ENCODE measurements around the gene GRAPL.
"Not testable (repeated sequence)": the region's sequence is repeated elsewhere in the genome, so short reads cannot be mapped to it uniquely, and the experiment has no call there.

GRAPL gene

DNA sequence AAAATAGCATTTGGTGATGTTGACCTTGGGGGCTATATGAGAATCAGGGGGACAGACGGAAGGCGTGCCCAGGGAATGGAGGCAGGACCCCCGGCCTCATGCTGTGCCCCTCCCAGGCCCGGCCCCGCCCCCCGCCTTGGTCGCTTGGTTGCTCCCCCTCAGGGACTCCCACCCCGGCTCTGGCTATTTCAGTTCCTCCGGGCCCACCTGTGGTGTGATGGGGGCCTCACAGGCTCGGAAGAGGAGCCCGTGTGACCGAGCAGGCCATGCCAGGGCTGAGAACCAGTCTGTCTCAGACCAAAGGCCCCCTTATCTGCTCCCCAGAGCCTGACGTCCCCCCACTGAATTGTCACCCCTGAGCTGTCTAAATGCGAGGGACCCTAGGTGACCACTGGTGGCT, 4.4 kb downstream of the GRAPL start:
- DNase-seq (ENCODE audit: low read depth); H3K4me3 ChIP-seq (ENCODE audit: low read depth, low read length): not testable (repeated sequence)

DNA sequence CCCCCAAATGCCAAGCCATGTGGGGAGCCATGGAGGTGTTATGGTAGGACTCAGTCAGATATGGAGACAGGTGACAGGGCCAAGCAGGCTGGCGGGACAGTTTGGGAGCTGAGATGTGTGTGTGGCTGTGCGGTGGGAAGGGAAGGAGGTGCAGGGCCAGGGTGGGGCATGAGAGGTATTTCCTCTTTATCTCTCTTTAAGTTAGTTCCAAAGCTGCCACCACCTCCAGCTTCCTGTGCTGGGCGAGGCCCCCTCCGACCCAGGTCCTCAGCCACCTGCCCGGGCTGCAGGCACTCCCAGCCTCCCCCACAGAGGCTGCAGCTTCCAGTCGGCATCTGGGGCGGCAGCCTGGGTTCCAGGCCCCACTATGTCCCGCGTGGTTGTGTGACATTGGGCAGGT, 6.4 kb downstream of the GRAPL start:
- H3K4me3 ChIP-seq (ENCODE audit: low read depth, low read length); DNase-seq (ENCODE audit: low read depth): not testable (repeated sequence)

DNA sequence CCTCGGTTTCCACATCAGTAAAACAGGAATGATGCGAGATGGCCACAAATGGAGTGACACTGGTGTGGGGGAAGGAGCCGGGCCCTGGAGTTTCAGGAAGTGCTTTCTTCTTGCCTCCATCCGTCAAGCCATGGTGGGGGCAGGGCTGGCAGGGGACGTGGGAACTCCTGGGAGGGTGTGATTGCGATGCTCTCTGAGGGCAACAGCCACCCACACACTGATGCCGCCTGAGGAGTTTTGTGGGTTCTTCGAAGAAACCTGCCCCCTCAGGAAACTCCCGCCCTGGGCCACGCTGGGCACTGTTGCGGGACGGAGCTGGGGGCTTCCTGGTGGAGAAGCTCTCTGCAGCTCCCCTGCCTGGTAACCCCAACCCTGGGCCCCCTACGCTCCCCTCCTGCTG, 8.0 kb downstream of the GRAPL start:
- H3K4me3 ChIP-seq (ENCODE audit: low read depth, low read length); DNase-seq (ENCODE audit: low read depth): not testable (repeated sequence)

DNA sequence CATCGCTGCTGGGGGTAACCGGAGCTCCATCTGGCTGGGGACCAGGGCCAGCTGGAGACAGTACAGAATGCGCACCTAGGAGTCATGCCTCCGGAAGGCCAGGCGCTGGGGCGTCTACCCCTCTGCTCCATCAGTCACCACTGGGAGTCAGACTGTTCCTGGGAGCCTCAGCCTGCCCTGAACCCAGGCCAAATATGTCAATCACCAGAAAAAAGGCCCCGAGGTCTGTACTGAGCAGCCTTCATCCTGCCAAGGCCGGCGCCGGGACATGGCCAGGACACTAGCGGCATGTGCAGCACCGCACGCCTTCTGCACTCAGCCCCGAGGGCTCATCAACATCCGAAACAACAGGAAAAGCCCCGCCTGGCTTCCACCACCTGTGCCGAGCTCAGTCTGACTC, 8.7 kb downstream of the GRAPL start:
- H3K4me3 ChIP-seq (ENCODE audit: low read depth, low read length): not testable (repeated sequence)

DNA sequence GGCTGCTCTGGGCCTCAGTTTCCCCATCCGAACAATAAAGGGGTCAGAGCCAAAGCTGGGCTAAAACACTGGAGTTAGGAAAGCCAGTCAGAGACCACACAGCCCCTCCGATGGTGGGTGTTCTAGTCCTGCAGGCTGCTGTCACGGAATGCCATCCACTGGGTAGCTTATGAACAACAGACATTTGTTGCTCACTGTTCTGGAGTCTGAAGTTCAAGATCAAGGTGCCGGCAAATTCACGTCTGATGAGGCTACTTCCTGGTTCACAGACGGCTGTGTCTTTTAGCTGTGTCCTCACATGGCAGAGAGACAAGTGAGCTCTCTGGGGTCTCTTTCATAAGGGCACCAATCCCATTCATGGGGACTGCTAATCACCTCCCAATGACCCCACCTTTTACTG, 9.2 kb downstream of the GRAPL start:
- DNase-seq (ENCODE audit: low read depth): not testable (repeated sequence)

More for the DNA sequence above, 8.7 kb downstream of the GRAPL start:
- not testable (repeated sequence) for DNase-seq (ENCODE audit: low read depth)

DNA sequence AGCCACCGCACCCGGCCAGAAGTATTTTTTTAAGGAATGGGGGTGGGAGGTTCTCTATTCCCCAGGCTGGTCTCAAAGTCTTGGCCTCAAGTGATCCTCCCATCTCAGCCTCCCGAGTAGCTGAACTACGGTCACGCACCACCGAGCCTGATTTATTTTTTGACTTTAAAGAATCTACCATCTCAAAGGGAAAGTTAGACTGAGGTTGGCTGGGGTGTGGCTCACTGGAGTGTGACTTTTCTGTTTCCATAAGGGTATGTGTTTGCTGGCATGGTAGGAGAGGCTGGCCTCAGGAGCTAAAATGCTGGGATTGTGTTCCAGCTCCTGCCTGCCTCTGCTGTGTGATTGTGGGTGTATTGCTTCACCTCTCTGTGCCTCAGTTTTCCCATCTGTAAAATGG, 10.6 kb downstream of the GRAPL start:
- not testable (repeated sequence) for DNase-seq (ENCODE audit: low read depth); H3K4me3 ChIP-seq (ENCODE audit: low read depth, low read length)

More for the DNA sequence above, 9.2 kb downstream of the GRAPL start:
- not testable (repeated sequence) for H3K4me3 ChIP-seq (ENCODE audit: low read depth, low read length)

DNA sequence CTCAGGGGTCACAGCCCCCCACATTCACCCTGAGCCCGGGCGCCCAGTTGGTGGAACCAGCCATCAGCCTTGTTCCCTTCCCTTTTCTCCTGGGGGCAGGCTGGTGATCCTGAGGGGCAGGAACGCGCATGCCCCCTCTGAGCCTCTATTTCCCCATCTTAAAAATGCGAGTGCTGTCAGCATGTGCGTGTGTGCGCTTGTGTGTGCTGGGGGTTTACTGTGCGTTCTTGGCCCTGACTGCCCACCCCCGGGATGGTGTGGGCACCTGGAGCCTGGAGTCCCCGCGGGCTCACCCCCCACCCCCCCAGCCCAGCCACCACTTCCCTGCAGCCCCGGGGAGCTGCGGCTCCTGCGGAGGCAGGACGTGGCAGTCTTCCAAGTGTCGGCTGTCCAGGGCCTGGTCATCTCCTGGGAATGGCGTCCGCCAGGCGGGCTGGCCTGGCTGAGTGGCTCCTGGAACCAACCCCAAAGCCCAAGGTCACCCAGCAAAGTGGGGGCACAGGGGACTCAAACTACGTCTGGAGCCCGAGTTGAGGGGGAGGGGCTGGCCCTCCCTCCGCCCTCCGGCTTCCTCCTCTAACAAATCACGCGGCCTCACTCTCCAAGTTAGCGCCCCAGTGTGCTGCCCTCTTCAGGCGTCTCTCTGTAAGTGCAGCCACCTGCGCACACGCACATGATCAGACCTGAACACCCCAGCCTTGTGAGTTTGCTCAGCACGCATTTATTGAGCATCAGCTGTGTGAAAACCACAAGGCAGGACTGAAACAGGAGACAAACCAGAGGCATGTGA, 14.2 kb downstream of the GRAPL start:
- not testable (repeated sequence) for DNase-seq (ENCODE audit: low read depth); H3K4me3 ChIP-seq (ENCODE audit: low read depth, low read length)

DNA sequence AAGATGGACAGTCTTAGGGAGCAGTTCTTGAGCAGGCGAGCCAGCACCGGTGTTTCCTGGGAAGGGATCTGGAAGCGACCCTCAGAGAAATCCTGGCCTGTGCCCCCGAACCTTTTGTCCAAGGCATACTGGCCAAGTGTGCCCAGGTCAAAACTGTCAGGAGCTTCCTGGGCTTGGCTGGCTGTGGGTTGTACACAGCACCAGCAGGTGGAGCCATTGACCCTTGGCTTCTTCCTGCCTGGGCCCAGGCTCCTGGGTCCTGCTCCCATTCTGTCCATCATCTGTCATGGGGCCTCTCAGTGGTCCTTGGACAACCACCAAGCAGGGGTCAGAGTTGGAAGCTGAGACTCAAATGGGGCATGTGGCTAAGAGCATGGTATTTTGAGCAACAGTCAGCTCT, 15.0 kb downstream of the GRAPL start:
- DNase-seq (ENCODE audit: low read depth); H3K4me3 ChIP-seq (ENCODE audit: low read depth, low read length): not testable (repeated sequence)

DNA sequence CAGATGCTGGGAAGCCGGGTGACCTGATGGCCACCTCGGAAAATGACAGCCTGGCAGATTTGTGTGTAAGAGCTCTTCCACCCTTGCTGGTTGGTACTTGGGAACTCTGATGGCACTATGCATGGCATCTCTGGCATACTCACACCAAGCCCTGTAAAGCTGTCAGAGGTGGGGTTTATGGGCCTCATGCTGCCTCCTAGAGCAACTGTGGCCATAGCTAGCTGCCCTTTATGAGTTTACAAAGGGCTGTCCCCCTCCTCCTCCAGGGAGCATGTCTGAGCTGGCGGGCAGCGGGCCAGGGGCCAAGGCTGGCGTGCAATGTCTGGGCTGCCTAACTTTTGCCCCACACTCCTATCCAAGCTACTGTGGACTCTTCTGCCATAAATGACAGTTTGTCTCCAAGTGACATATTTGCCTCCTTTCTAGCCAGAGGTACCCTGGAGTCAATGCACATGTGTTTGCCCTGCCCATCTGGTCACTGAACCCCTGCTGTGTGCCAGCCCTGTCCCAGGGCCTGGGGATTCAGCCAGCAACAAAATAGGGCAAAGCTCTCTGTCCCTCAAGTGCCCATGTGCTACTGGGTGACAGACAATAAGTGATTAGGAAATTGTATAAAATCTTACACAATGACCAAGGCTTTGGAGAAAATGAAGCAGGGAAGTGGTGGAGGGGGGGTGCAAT, 15.8 kb downstream of the GRAPL start:
- not testable (repeated sequence) for DNase-seq (ENCODE audit: low read depth); H3K4me3 ChIP-seq (ENCODE audit: low read depth, low read length)

DNA sequence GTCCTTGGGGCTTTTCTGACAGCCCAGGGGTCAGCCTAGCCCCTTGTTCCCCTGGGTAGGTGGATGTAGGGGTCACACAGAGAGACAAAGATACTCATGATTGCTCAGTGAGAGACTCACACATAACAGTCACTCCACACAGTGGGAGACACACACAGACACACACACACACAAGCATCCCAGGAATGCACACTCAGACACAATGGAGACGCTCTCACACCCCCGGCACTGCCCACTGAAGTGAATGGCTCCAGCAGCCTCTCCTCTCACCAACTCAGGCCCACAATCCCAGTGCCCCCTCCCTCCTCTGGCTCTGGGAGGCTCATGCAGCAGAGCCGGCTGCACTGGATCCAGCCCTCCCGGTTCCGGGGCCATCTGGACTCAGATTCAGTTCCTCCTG, 17.0 kb downstream of the GRAPL start:
- DNase-seq (ENCODE audit: low read depth); H3K4me3 ChIP-seq (ENCODE audit: low read depth, low read length): not testable (repeated sequence)

DNA sequence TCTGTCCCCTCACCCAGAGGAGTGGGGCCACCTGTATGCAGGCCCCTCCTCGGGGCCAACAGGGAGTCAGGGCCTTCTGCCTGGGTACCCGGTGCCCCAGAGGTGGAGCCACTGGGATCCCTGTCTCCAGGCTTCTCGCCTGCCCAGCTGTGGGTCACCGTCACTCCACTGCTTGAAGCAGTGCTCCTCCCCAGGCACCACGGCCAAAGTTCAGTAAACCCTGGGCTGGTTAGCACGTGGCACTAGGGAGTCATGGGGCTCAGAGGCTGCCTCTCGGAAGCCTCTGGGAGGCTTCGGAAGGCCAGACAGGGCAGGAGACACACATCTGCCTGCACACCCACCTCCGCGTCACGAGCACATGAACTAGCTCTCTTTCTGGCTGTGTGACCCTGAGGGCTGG, 18.1 kb downstream of the GRAPL start:
- H3K4me3 ChIP-seq (ENCODE audit: low read depth, low read length); DNase-seq (ENCODE audit: low read depth): not testable (repeated sequence)

DNA sequence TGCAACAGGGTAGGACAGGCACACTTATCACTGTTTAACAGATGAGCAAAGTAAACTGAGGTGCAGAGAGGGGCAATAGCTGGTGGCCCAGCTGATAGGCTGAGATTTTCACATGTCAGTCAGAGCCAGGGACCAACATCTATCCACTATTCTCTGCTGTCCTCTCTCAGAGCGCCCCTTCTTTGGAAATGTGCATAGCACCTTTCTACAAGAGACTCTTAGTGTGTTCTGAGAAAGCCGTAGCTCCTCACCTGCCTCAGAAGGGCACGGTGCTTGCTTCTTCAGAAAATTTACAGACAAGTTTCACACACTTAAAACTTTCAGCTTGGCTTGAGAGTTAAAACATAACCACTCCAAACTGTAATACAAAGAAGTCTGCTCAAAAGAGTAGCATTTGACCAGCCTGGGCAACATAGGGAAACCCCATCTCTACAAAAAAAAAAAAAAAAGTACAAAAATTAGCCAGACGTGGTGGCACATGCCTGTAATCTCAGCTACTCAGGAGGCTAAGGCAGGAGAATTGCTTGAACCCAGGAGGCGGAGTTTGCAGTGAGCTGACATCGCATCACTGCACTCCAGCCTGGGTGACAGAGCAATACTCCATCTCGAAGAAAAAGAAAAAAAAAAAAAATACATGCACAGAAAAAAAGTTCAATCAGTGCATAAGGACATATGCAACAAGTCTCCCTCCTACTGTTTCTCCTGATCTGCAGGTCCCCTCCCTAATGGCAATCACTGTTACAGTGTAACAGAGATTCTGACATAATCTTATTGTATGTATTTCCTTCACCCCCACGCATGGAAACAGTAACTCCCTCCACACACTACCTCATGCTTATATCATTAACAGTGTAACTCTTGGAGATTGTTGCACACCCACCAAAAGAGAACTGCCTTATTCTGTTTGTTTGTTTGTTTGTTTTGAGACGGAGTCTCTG, 23.6 kb downstream of the GRAPL start:
- not testable (repeated sequence) for H3K4me3 ChIP-seq (ENCODE audit: low read depth, low read length); DNase-seq (ENCODE audit: low read depth)

DNA sequence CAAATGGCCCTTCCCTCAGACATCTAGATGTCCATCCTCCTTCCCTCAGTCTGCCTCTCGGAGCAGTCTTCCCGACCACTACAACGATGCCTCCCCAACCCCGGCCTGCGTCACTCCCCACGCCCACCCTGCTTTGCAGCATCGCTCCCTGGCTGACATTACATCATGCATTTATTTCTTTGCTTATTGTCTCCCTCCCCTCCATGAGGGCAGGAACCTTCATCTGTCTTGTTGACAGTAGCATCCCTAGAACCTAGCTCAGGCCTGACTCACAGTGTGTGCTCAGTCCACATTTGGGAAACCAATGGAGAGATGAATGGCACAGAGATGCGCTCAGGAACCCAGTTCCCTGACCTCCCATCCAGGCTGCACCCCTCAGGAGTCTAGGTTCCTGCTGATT, 30.2 kb downstream of the GRAPL start:
- not testable (repeated sequence) for DNase-seq (ENCODE audit: low read depth); H3K4me3 ChIP-seq (ENCODE audit: low read depth, low read length)

DNA sequence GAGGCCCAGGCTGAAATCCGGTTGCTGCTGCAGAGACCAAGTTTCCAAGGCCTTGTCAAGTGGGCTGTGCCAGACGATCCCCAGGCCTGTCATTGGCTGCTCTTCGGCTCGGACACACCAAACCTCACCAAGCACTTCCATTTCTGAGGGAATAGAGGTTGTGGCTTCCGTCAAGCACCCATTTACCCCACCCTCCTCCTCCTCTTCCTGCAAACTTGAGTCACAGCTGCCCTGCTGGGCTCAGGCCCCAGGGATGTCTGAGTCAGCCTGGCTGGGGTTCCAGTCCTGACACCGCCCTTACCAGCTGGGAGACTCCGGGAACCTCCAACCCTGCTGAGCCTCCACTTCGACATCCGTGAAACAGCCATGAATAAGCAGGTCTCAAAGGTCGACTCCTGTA, 31.1 kb downstream of the GRAPL start:
- DNase-seq (ENCODE audit: low read depth); H3K4me3 ChIP-seq (ENCODE audit: low read depth, low read length): not testable (repeated sequence)

DNA sequence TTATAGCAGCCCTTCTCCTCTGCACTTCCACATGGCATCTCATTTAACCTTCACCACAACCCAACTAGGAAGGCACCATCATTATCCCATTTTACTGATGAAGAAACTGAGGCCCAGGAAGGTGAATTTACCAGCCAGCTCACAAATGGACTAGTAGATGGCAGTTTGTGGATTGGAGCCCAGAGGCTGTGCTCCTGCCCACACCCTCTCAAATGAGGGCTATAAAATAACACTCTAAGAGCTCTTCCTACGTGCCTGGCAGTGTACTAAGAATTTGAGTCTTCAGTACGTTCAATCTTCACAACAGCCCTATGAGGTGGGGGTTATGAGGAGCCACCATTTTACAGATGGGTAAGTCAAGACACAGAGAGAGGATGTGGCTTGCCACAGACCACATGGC, 31.5 kb downstream of the GRAPL start:
- not testable (repeated sequence) for DNase-seq (ENCODE audit: low read depth); H3K4me3 ChIP-seq (ENCODE audit: low read depth, low read length)

DNA sequence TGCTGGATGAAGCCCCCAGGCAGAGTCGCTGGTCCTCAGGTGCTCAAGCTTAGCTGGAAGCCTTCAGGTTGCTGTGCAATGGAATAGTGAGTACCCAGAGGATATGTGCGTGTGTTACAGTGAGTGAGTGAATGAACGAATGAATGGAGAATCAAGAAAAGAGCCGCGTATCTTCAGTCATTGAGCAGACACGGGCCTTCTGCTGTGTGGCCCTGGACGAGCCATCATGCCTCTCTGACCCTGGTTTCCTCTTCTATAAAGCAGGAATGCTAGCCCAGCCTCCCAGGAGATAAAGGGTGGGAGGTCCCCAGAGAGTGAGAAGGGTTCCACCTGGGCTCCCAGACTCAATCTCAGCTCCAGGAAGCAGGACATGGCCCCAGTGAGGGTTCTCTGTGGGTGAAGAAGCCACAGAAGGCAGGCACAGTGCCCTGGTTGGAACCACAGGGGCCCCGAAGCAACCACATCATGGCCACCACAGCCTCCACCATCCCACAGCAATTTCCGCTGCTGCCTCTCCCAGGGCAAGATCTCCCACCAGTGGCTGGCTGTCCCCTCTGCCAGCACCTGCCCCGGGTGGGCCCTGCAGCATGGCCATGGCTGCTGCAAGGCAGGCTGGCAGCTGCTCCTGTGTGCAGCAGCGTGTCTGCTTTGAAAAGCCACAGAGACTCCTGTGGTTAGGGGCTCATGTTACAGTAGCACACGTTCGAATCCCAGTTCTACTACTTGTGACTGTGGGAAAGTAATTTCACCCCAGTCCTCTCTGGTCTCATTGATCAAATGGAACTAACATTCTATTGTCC, 34.1 kb downstream of the GRAPL start:
- H3K4me3 ChIP-seq (ENCODE audit: low read depth, low read length): not testable (repeated sequence)

DNA sequence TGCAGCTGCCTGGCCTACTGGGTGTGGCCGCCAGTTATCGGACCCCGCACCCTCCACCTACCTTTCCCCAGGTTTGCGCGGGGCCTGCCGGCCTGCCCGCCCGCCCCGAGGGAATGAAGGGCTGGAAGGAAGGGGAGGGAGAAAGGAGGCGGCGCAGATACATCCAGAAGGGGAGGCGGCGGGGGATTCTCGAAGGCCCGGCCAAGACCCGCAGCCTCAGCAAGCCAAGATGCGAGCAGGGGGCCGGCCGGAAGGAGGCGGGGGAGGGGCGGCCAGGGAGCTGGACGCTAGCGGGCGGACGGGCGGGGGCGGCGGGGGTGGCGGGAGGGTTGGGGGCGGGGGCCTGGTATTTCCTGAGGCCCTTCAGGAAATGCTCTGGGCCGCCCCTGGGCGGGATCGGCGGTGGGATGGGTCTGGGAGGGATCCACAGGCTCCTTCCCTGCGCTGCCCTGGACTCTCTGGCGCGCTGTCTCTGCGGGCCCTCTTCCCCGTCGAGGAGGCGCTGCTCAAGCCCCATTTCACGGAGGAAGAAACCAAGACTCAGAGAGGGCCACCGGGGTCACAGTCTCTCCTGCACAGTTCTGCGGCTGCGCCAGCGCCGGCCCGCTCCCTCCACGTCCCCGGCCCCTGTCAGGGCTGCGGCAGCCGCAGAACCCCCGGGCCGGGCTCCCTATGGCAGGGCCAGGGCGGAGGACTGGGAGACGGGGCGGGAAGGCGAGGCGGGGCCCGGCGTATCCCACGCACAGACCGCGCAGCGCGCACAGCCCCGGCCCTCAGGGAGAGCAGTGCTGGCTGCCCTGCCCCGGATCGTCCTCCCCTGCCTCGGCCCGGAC, 35.2 kb downstream of the GRAPL start:
- not testable (repeated sequence) for H3K4me3 ChIP-seq (ENCODE audit: low read depth, low read length); DNase-seq (ENCODE audit: low read depth)

More for the DNA sequence above, 34.1 kb downstream of the GRAPL start:
- not testable (repeated sequence) for DNase-seq (ENCODE audit: low read depth)

DNA sequence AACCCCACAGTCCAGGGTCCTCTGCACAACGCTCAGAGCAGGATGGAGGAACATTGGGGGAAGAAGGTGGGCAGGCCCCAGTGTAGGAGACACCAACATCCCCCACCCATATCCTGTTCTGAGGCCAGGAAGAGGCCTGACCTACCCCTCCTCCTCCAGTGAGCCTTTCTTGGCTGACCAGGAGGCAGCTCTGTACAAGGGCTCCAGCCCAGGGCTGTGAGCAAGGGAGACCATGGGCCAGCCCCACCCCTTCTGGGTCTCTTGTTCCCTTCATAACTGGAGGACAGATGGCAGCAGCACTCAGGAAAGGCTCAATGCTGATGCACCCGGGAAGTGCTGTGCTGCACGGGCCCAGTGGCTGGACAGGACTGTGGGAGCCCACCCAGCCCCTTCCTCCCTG, 47.0 kb downstream of the GRAPL start:
- not testable (repeated sequence) for H3K4me3 ChIP-seq (ENCODE audit: low read depth, low read length); DNase-seq (ENCODE audit: low read depth)
